Transverse colon (tissue), 4 donors: ENCODE measurements around the gene ACSM5. TPM values are rescaled to one million over a fixed set of nuclear protein-coding genes. Genes with fewer than 3 reads are reported as not detected.

Source experiments
- DNase-seq: peaks from one replicate; pipeline ENCODE4 v3.0.0-alpha.2; 2019
- H3K27ac ChIP-seq, 4 donors: fragments of 200-600 bp; sonication (generic); 2 replicates each; pipeline ENCODE4 v1.5.1; 2016 to 2018; ENCODE audit warnings: inconsistent platforms in 4 of 4
- H3K27me3 ChIP-seq: fragments of 200-600 bp; sonication (generic); 2 replicates; pipeline ENCODE4 v1.5.1; 2017; ENCODE audit warnings: inconsistent platforms
- H3K36me3 ChIP-seq, 4 donors: fragments of 200-600 bp; sonication (generic); 2 replicates each; pipeline ENCODE4 v1.5.1; 2017 to 2019; ENCODE audit warnings: inconsistent platforms in 4 of 4
- H3K4me1 ChIP-seq, 4 donors: fragments of 200-600 bp; sonication (generic); 2 replicates each; pipeline ENCODE4 v1.5.1; 2017 to 2020; ENCODE audit warnings: inconsistent platforms in 4 of 4
- H3K4me3 ChIP-seq, 4 donors: fragments of 200-600 bp; sonication (generic); 1 replicate in 1 of 4; 2 replicates in 3 of 4; pipeline versions ENCODE4 v1.5.1 to v1.6.1; 2017 to 2019; ENCODE audit warnings: inconsistent platforms in 4 of 4
- H3K9me3 ChIP-seq, 2 donors: fragments of 200-600 bp; sonication (generic); 2 replicates each; pipeline ENCODE4 v1.5.1; 2017 to 2019; ENCODE audit warnings: inconsistent platforms in 2 of 2
- CTCF ChIP-seq, 5 experiments: fragments of 200-600 bp in 3 of 5; fragments of 450-650 bp in 2 of 5; sonication (generic) in 3 of 5; IDR thresholded peaks; 1 replicate in 2 of 5; 2 replicates in 3 of 5; pipeline ENCODE4 v1.5.1; 2016 to 2017; ENCODE audit warnings: antibody characterized with exemption in 5 of 5, inconsistent platforms in 3 of 5, mild to moderate bottlenecking in 2 of 5, moderate library complexity in 1 of 5
- EP300 ChIP-seq: sonication (generic); formaldehyde crosslinking; IDR thresholded peaks from one replicate; pipeline ENCODE4 v1.6.1; 2017; ENCODE audit warnings: antibody characterized with exemption, low read depth
- POLR2A ChIP-seq: fragments of 450-650 bp; IDR thresholded peaks from one replicate; pipeline ENCODE4 v1.6.1; 2016; ENCODE audit warnings: antibody characterized with exemption, mild to moderate bottlenecking, moderate library complexity
- POLR2AphosphoS5 ChIP-seq, 3 donors: sonication (generic); formaldehyde crosslinking; IDR thresholded peaks; one replicate each; pipeline ENCODE4 v1.6.1; 2016; ENCODE audit warnings: antibody characterized with exemption in 3 of 3
- WGBS, 2 donors: methylation state at CpG; one replicate each; pipeline ENCODE4 v1.1.5; 2018; ENCODE audit warnings: low coverage in 1 of 2; 5-methylcytosine and 5-hydroxymethylcytosine counted together
- in situ Hi-C, 4 donors: fragments of 200-750 bp; cut with MboI; loops; one replicate each; pipeline versions ENCODE4 v1.15.0 to v1.15.1; 2017; ENCODE audit warnings: low sequenced_read_pairs in 3 of 4, low pct_ligation_motif_present in 1 of 4, low pct_unique_long_range_greater_than_20kb in 1 of 4
- intact Hi-C: fragments of 100-400 bp; cut with DNase I; formaldehyde crosslinking; loops from one replicate; pipeline ENCODE4 v1.15.1; 2023; ENCODE audit warnings: low total_unique reads
- total RNA-seq, 4 donors: library from RNA; depleted of rRNA; stranded (reverse); fragments of >200 nt; gene quantifications; one replicate each; pipeline ENCODE4 v1.1.0, GENCODE V29; 2016

The ACSM5 gene
- total RNA-seq, 4 donors from 2014 or later = 1.3 to 2.3 (median 1.5) TPM; not detected in 1

- DNase-seq = no peak
- H3K4me1 ChIP-seq = peaks cover 0 to 7% (median 0%) of the 10 kb centered on the region in 4 donors
- no peaks in the 10 kb centered on the region for H3K36me3 ChIP-seq
- H3K4me3 ChIP-seq = no peak overlapping the region
- H3K27me3 ChIP-seq = no peaks in the 10 kb centered on the region
- 48 to 62% methylated on average over 2 to 4 of the region's 7 CpGs for WGBS, 2 donors
- TF ChIP-seq POLR2AphosphoS5 (IDR thresholded peaks at IDR 0.05) (no peak), CTCF (IDR thresholded peaks at IDR 0.05) (no peak), POLR2A (no peak), EP300 (no peak)
- in situ Hi-C loops = loop anchor here in 2 of 4 donors (25.0 kb wide), 2 partner anchors 487 to 837 kb away; partner anchors contain the start of gene VPS35L (in 1 of the 2)
- no peak overlapping the region for H3K27ac ChIP-seq
- intact Hi-C loops = no loop called here
- no peaks in the 10 kb centered on the region for H3K9me3 ChIP-seq
Observed at GRCh38 chr16:20399185-20399584, 10.1 kb upstream of the ACSM5 start.

GRCh38 chr16:20401066-20401465 lies 8.3 kb upstream of the ACSM5 start:
- 20 to 31% methylated on average over 2 of the region's 2 CpGs for WGBS, 2 donors
- no peak overlapping the region for H3K27ac ChIP-seq
- no peaks in the 10 kb centered on the region for H3K9me3 ChIP-seq
- DNase-seq = no peak
- no peak overlapping the region for H3K4me3 ChIP-seq
- H3K27me3 ChIP-seq = no peaks in the 10 kb centered on the region
- H3K36me3 ChIP-seq = no peaks in the 10 kb centered on the region
- intact Hi-C loops = no loop called here
- TF ChIP-seq POLR2AphosphoS5 (IDR thresholded peaks at IDR 0.05) (no peak), POLR2A (no peak), EP300 (no peak), CTCF (IDR thresholded peaks at IDR 0.05) (no peak)
- no peaks in the 10 kb centered on the region for H3K4me1 ChIP-seq
- in situ Hi-C loops = no loop called here

GRCh38 chr16:20401475-20402016 lies 7.8 kb upstream of the ACSM5 start:
- Histone ChIP-seq H3K36me3 (no peaks in the 10 kb centered on the region), H3K4me3 (no peak overlapping the region), H3K9me3 (no peaks in the 10 kb centered on the region), H3K27me3 (no peaks in the 10 kb centered on the region), H3K27ac (no peak overlapping the region), H3K4me1 (no peaks in the 10 kb centered on the region)
- intact Hi-C loops (no loop called here), in situ Hi-C loops (no loop called here)
- 72% methylated on average over 7 of the region's 8 CpGs; no CpG with 5 or more reads in 1 of the 2 donors for WGBS, 2 donors
- TF ChIP-seq POLR2A = no peak
- TF ChIP-seq CTCF (IDR thresholded peaks at IDR 0.05) = no peak
- no peak for TF ChIP-seq EP300
- no peak for TF ChIP-seq POLR2AphosphoS5 (IDR thresholded peaks at IDR 0.05)
- DNase-seq = no peak

GRCh38 chr16:20402651-20403050 lies 6.7 kb upstream of the ACSM5 start:
- TF ChIP-seq POLR2A (no peak), POLR2AphosphoS5 (IDR thresholded peaks at IDR 0.05) (no peak), CTCF (IDR thresholded peaks at IDR 0.05) (no peak), EP300 (no peak)
- no peaks in the 10 kb centered on the region for H3K9me3 ChIP-seq
- H3K27ac ChIP-seq = no peak overlapping the region
- WGBS, 2 donors = 100% methylated on average over 2 of the region's 2 CpGs; no CpG with 5 or more reads in 1 of the 2 donors
- no peaks in the 10 kb centered on the region for H3K27me3 ChIP-seq
- H3K4me3 ChIP-seq = no peak overlapping the region
- no peak for DNase-seq
- intact Hi-C loops (no loop called here), in situ Hi-C loops (no loop called here)
- H3K4me1 ChIP-seq = no peaks in the 10 kb centered on the region
- H3K36me3 ChIP-seq = no peaks in the 10 kb centered on the region
